B cell (primary cell): ENCODE measurements around the gene MYO16.

Source experiments
- EZH2 ChIP-seq: IDR thresholded peaks from 2 replicates; pipeline ENCODE4 v1.6.1; 2012; ENCODE audit warnings: borderline replicate concordance, low read depth, mild to moderate bottlenecking, moderate library complexity, low read length; ENCODE audit not compliant: insufficient read depth, poor library complexity, severe bottlenecking
- TF ChIP-seq, protein P1 (sequence below): fragments of 200-600 bp; IDR thresholded peaks from one replicate; pipeline ENCODE4 v1.8.0; 2022; ENCODE audit warnings: antibody characterized with exemption, mild to moderate bottlenecking

DNA sequence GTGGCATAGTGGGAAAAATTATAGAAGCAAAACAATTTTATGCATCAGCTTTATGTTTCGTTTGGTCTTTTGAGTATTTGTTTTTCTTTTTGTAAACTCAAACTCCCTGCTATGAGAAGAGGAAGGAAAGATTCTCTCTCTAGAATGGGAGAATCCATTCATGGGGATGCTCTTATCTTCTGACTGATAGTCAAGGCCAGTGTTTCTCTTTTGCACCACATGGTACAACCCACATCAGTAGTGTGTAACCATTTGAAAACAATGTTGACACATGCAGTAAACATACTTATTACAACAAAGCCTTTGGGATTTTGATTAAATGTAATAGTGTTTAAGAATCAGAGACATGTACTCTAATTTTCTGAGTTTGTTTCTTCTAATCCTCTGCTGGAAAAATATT is 490.5 kb downstream of the MYO16 start:
- no peak for TF ChIP-seq EZH2
- TF ChIP-seq, protein P1, sequence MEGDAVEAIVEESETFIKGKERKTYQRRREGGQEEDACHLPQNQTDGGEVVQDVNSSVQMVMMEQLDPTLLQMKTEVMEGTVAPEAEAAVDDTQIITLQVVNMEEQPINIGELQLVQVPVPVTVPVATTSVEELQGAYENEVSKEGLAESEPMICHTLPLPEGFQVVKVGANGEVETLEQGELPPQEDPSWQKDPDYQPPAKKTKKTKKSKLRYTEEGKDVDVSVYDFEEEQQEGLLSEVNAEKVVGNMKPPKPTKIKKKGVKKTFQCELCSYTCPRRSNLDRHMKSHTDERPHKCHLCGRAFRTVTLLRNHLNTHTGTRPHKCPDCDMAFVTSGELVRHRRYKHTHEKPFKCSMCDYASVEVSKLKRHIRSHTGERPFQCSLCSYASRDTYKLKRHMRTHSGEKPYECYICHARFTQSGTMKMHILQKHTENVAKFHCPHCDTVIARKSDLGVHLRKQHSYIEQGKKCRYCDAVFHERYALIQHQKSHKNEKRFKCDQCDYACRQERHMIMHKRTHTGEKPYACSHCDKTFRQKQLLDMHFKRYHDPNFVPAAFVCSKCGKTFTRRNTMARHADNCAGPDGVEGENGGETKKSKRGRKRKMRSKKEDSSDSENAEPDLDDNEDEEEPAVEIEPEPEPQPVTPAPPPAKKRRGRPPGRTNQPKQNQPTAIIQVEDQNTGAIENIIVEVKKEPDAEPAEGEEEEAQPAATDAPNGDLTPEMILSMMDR: no peak
